Vagina (tissue), 2 donors: Measurements from ENCODE around the gene TRAPPC14. TPM values are rescaled to one million over a fixed set of nuclear protein-coding genes. Genes with fewer than 3 reads are reported as not detected.
A peak's percentile ranks its signal among the peaks of the same experiment; 100 is the strongest.
"Not testable (repeated sequence)": the region's sequence is repeated elsewhere in the genome, so short reads cannot be mapped to it uniquely, and the experiment has no call there.

Experiments
- DNase-seq, 2 donors: peaks; one replicate each; pipeline ENCODE4 v3.0.0-alpha.2; 2017; ENCODE audit errors: extremely low spot score in 2 of 2
- H3K27ac ChIP-seq: fragments of 200-600 bp; sonication (generic); one replicate; pipeline ENCODE4 v1.5.1; 2019
- H3K27me3 ChIP-seq: fragments of 200-600 bp; sonication (generic); one replicate; pipeline ENCODE4 v1.5.1; 2019
- H3K36me3 ChIP-seq, 2 donors: fragments of 200-600 bp; sonication (generic); one replicate each; pipeline ENCODE4 v1.5.1; 2017 to 2019
- H3K4me1 ChIP-seq: fragments of 200-600 bp; sonication (generic); one replicate; pipeline ENCODE4 v1.5.1; 2019
- H3K4me3 ChIP-seq, 2 donors: fragments of 200-600 bp; sonication (generic); 1 replicate in 1 of 2; 2 replicates in 1 of 2; pipeline ENCODE4 v1.5.1; 2016 to 2019
- H3K9me3 ChIP-seq: fragments of 200-600 bp; sonication (generic); one replicate; pipeline ENCODE4 v1.5.1; 2019
- POLR2A ChIP-seq, 2 donors: fragments of 450-650 bp; IDR thresholded peaks; one replicate each; pipeline ENCODE4 v1.6.1; 2017; ENCODE audit warnings: antibody characterized with exemption in 2 of 2, mild to moderate bottlenecking in 2 of 2, moderate library complexity in 2 of 2
- POLR2AphosphoS5 ChIP-seq, 2 donors: sonication (generic); formaldehyde crosslinking; IDR thresholded peaks; one replicate each; pipeline ENCODE4 v1.9.0; 2017; ENCODE audit warnings: antibody characterized with exemption in 2 of 2, mild to moderate bottlenecking in 2 of 2, low read depth in 1 of 2; ENCODE audit not compliant: insufficient read depth in 1 of 2
- intact Hi-C: fragments of 100-400 bp; cut with DNase I; formaldehyde crosslinking; loops from one replicate; pipeline ENCODE4 v1.15.1; 2023
- total RNA-seq: library from RNA; depleted of rRNA; stranded (reverse); fragments of >200 nt; gene quantifications from one replicate; pipeline ENCODE4 v1.2.3, GENCODE V29; 2016
- TF ChIP-seq, protein P1 (sequence below), 3 experiments: fragments of 450-650 bp in 2 of 3; fragments of 200-600 bp in 1 of 3; sonication (generic) in 1 of 3; IDR thresholded peaks; one replicate each; pipeline ENCODE4 v1.5.1; 2017 to 2019; ENCODE audit warnings: antibody characterized with exemption in 3 of 3, mild to moderate bottlenecking in 2 of 3, moderate library complexity in 2 of 3

Gene TRAPPC14, protein sequence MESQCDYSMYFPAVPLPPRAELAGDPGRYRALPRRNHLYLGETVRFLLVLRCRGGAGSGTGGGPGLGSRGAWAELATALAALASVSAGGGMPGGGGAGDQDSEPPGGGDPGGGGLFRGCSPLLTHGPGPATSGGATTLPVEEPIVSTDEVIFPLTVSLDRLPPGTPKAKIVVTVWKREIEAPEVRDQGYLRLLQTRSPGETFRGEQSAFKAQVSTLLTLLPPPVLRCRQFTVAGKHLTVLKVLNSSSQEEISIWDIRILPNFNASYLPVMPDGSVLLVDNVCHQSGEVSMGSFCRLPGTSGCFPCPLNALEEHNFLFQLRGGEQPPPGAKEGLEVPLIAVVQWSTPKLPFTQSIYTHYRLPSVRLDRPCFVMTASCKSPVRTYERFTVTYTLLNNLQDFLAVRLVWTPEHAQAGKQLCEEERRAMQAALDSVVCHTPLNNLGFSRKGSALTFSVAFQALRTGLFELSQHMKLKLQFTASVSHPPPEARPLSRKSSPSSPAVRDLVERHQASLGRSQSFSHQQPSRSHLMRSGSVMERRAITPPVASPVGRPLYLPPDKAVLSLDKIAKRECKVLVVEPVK
- total RNA-seq = 18.2 TPM

DNA sequence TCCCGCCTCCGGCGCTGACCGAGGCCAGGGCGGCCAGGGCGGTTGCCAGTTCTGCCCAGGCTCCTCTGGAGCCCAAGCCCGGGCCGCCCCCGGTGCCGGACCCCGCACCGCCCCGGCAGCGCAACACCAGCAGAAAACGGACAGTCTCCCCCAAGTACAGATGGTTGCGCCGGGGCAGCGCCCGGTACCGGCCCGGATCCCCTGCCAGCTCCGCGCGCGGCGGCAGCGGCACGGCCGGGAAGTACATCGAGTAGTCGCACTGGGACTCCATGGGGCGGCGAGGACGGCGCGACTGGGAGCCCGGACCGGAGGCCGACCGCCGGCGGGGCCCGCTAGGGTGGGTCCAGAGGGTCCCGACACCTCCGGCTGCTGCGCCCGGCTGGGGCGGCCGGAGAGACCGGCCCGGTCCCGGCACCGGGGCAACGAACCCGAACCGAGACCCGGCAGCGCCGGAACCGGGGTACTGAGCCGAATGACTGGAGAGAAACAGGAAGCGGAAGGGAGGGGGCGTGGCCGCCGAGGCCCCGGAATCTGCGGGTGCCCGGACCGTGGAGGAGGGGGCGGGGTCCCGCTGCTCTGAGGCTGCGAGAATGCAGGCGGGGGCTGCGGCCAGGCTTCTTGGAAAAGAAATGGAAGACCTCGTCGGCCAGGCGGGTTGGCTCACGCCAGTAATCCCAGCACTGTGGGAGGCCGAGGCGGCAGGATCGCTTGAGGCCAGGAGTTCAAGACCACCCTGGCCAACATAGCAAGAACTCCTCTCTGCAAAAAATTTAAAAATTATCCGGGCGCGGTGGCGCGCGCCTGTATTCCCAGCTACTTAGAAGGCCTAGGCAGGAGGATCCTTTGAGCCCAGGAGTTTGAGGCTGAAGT lies at the start of gene TRAPPC14:
TRAPPC14 (minus strand) TSS at position 495 of the 870 bp plus-strand sequence; CDS start at position 271, 224 bp downstream.
- Histone ChIP-seq H3K36me3 (peaks cover 0 to 18% of the 10 kb centered on the region in 2 donors), H3K27me3 (no peaks in the 10 kb centered on the region), H3K4me3 (peak within 1 kb of the TSS; percentile 75 to 79), H3K9me3 (no peaks in the 10 kb centered on the region), H3K27ac (peak within 1 kb of the TSS; percentile 80), H3K4me1 (peaks cover 40% of the 10 kb centered on the region)
- intact Hi-C loops = no loop called here
- no peak for DNase-seq
- TF ChIP-seq, protein P1, sequence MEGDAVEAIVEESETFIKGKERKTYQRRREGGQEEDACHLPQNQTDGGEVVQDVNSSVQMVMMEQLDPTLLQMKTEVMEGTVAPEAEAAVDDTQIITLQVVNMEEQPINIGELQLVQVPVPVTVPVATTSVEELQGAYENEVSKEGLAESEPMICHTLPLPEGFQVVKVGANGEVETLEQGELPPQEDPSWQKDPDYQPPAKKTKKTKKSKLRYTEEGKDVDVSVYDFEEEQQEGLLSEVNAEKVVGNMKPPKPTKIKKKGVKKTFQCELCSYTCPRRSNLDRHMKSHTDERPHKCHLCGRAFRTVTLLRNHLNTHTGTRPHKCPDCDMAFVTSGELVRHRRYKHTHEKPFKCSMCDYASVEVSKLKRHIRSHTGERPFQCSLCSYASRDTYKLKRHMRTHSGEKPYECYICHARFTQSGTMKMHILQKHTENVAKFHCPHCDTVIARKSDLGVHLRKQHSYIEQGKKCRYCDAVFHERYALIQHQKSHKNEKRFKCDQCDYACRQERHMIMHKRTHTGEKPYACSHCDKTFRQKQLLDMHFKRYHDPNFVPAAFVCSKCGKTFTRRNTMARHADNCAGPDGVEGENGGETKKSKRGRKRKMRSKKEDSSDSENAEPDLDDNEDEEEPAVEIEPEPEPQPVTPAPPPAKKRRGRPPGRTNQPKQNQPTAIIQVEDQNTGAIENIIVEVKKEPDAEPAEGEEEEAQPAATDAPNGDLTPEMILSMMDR (IDR thresholded peaks at IDR 0.05) = no peak
- TF ChIP-seq POLR2A (IDR thresholded peaks at IDR 0.05) = no peak
- peak; percentile 72 to 80 for TF ChIP-seq POLR2AphosphoS5 (IDR thresholded peaks at IDR 0.05; ENCODE audit: insufficient read depth in 1 of 2, low read depth in 1 of 2)

DNA sequence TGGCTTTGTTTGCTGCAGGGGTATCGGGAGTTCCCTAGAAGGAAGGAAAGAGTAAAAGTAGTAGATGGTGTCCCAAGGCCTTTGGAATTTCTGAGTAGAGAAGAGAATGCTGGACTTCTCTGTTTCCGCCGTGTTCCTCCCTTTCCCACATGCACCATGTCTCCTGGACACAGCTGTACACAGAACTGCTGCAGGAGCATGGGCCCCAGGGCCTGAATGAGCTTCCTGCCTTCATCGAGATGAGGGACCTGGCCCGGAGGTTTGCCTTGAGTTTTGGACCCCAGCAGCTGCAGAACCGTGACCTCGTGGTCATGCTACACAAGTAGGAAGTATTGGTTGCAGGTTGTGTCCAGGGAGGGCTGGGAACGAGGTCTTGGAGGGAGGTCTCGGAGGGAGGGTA lies 45.9 kb upstream of the TRAPPC14 start:
- Histone ChIP-seq H3K27ac (no peak overlapping the region), H3K4me3 (no peak overlapping the region), H3K4me1 (no peaks in the 10 kb centered on the region), H3K36me3 (no peaks in the 10 kb centered on the region), H3K9me3 (no peaks in the 10 kb centered on the region), H3K27me3 (no peaks in the 10 kb centered on the region)
- intact Hi-C loops = no loop called here
- no peak for TF ChIP-seq POLR2A (IDR thresholded peaks at IDR 0.05)
- TF ChIP-seq, protein P1 (IDR thresholded peaks at IDR 0.05) = no peak
- TF ChIP-seq POLR2AphosphoS5 (IDR thresholded peaks at IDR 0.05; ENCODE audit: insufficient read depth in 1 of 2, low read depth in 1 of 2) = no peak
- no peak for DNase-seq

DNA sequence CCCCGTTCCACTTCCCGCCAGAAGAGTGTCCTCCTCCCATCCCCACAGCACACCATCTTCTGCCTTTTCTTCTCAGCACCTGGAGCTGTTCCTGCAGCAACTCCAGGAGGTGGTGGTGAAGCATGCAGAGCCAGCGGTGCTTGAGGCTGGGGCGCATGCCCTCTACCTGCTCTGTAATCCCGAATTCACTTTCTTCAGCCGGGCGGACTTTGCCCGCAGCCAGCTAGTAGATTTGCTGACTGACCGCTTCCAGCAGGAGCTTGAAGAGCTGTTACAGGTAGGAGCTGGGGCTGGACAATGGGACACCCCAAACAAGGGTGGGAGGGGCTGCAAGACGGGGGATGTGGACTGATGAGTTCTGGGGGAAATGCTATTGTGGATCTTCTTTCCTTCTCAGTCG lies 42.2 kb upstream of the TRAPPC14 start:
- Histone ChIP-seq H3K27ac (no peak overlapping the region), H3K4me1 (no peaks in the 10 kb centered on the region), H3K9me3 (no peaks in the 10 kb centered on the region), H3K4me3 (no peak overlapping the region), H3K27me3 (no peaks in the 10 kb centered on the region), H3K36me3 (no peaks in the 10 kb centered on the region)
- intact Hi-C loops = no loop called here
- no peak for DNase-seq
- TF ChIP-seq, protein P1 (IDR thresholded peaks at IDR 0.05) = no peak
- TF ChIP-seq POLR2A (IDR thresholded peaks at IDR 0.05) = no peak
- no peak for TF ChIP-seq POLR2AphosphoS5 (IDR thresholded peaks at IDR 0.05; ENCODE audit: insufficient read depth in 1 of 2, low read depth in 1 of 2)

DNA sequence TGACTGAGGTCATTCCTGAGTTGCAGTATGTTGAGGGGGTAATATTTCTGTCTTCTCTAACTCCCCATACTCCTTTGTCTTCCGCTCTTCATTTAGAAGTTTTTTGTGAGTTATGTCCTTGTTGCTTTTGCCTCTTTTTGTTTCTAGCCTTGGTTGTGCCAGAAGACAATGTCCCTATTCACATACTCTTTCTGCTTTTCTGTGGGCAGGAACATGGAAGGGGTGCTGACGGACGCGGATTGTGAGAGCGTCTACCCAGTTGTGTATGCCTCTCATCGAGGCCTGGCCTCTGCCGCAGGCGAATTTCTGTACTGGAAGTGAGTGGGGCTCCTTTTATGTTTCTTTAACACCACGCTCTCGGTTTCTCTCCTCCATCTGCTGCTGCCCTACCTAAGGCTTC lies 39.7 kb upstream of the TRAPPC14 start:
- Histone ChIP-seq H3K9me3 (no peaks in the 10 kb centered on the region), H3K36me3 (no peaks in the 10 kb centered on the region), H3K27ac (no peak overlapping the region), H3K4me3 (no peak overlapping the region), H3K27me3 (no peaks in the 10 kb centered on the region), H3K4me1 (no peaks in the 10 kb centered on the region)
- intact Hi-C loops = loop anchor here (10.0 kb wide), 1 partner anchor 53 kb away; the partner anchor contains the start of gene LAMTOR4
- TF ChIP-seq POLR2A (IDR thresholded peaks at IDR 0.05) = no peak
- no peak for TF ChIP-seq POLR2AphosphoS5 (IDR thresholded peaks at IDR 0.05; ENCODE audit: insufficient read depth in 1 of 2, low read depth in 1 of 2)
- TF ChIP-seq, protein P1 (IDR thresholded peaks at IDR 0.05) = no peak
- DNase-seq = no peak

DNA sequence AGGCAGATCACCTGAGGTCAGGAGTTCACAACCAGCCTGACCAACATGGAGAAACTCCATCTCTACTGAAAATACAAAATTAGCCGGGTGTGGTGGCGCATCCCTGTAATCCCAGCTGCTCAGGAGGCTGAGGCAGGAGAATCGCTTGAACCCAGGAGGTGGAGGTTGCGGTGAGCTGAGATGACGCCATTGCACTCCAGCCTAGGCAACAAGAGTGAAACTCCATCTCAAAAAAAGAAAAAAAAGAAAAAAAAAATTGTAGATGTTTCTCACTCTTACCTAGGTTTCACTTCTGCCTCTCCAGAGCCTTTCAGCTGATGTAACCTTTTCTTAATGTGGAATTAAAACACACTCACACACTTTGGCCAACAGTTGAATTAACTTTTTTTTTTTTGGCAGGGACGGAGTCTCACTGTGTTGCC lies 37.4 kb upstream of the TRAPPC14 start:
- H3K27ac ChIP-seq, H3K4me1 ChIP-seq, H3K36me3 ChIP-seq, H3K27me3 ChIP-seq, DNase-seq, H3K9me3 ChIP-seq, H3K4me3 ChIP-seq: not testable (repeated sequence)
- intact Hi-C loops = loop anchor here (10.0 kb wide), 1 partner anchor 51 kb away; the partner anchor contains the start of gene LAMTOR4
